ENCODE results near the gene OSCP1.

OSCP1 gene

GRCh38 chr1:36401602-36402503 is 48.4 kb downstream of the OSCP1 start:
- no peak for DNase-seq (ENCODE audit: low read depth)

GRCh38 chr1:36400825-36401601 is 49.2 kb downstream of the OSCP1 start:
- no peak for DNase-seq (ENCODE audit: low read depth)

GRCh38 chr1:36400514-36400824 is 49.8 kb downstream of the OSCP1 start:
- DNase-seq (ENCODE audit: low read depth) = no peak

DNA sequence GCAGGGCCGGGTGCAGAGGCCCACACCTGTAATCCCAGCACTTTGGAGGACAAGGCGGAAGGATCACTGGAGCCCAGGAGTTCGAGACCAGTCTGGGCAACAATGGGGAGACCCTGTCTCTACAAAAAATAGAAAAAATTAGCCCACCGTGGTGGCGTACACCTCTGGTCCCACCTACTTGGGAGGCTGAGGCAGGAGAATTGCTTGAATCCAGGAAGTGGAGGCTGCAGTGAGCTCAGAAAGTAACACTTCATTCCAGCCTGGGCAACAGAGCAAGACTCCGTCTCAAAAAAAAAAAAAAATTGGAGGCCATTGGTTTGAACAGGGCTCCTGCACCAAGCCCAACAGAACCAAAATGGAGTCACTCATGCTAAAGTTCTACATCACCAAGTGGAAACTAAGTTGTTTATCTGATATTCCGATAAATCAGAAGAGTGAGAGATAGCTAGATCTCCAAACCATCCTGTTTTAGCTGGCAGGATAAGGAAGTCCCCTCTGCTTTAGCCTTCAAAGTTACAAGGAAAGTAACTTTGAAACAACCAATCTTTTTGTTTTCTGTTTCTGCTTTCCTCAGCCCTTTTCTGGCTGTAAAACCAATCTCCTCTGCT is 51.8 kb downstream of the OSCP1 start:
- no peak for DNase-seq (ENCODE audit: low read depth)

- DNase-seq (ENCODE audit: low read depth) = peak; percentile 94
These were observed 52.6 kb downstream of the OSCP1 start, which contains the start of gene LSM10 for GRCh38 chr1:36397378-36398230. Gene LSM10, minus strand, starts transcription at chr1:36397908. Its CDS starts 3,779 bp downstream, at chr1:36394129.

GRCh38 chr1:36397083-36397377 is 53.2 kb downstream of the OSCP1 start:
- no peak for DNase-seq (ENCODE audit: low read depth)

DNA sequence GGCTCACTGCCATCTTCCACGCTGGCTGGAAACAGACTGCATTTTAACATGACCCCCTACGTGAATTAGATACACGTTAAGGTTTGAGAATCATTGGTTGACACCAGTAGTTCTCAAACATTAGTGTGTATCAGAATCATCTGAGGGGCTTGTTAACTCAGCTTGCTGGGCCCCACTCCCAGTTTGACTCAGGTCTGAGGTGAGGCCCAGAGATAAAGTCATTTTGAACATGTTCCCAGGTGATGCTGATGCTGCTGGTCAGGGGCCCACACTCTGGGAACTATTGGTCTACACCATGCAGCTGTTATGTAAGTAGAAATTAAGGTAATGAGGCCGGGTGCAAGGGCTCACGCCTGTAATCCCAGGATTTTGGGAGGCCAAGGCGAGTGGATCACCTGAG is 53.9 kb downstream of the OSCP1 start:
- no peak for DNase-seq (ENCODE audit: low read depth)

GRCh38 chr1:36393686-36394085 is 56.6 kb downstream of the OSCP1 start:
- DNase-seq (ENCODE audit: low read depth) = no peak

DNA sequence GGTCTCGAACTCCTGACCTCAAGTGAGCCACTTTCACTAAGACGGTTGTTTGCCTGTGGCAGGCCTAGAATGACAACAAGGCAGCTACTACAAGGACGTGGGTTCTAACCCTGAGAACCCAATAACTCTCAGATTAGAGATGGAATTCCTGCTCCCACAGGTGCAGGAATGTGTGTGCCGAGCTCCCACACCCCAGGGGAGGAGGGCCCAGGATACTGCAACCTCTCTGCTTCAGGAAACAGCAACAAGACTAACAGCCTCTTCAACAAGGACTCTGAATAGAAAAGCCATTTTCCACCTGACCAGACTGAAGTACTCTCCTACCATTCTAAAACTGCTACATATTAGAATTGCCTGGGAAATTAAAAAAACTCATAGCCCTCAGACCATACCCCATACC is 57.4 kb downstream of the OSCP1 start:
- no peak for DNase-seq (ENCODE audit: low read depth)

DNA sequence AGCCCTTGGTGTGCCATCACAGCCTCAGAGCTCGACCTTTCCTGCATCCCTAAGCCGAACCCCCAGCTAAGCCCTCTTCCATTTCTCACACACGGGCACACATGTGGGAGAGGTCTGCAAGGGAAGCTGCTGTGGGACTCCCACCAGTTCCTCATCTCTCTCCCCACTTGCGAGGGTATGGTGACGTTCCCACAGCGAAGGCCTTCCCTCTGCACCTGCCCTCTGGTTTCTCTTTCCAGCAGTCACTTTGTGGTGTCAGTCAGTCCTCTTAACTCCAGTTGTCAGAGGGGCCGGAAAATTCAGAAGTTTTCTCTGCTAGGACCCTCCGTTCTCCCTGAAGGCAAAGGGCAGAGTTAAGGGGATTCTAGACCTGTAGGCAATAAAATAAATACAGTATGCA is 59.0 kb downstream of the OSCP1 start:
- no peak for DNase-seq (ENCODE audit: low read depth)

DNA sequence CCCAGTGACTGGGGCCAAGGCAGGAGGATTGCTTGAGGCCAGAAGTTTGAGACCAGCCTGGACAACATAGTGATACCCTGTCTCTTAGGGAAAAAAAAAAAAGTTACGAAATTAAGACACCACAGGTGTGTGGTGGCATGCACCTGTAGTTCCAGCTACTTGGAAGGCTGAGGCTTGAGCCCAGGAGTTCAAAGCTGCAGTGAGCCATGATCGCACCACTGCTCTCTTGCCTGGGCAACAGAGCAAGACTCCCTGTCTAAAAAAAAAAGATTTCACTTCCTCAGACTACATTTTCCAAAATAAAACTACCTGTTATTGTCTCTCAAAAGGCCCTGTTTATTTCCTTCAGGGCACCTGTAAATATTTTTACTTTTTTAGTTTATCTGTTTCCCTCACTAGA is 59.8 kb downstream of the OSCP1 start:
- DNase-seq (ENCODE audit: low read depth) = no peak

GRCh38 chr1:36389999-36390398 is 60.3 kb downstream of the OSCP1 start:
- no peak for DNase-seq (ENCODE audit: low read depth)

DNA sequence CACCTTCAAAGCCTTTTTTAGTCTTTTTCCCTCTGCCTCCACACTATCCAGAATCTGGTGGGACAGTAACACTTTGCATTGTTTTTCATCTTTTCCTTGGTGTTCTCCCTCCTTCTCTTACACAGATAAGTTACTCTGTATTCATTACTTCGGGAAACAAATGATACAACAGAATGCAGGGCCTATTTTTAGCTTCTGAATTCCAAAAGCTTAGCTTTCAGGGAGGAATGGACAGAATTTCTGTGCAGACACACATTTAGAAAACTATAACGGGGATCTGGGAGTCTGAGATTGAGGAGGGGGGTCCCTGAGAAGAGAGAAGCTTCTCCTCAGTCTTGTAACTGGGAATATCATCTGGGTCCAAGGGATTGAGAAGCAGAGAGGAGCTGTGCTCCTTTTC is 61.0 kb downstream of the OSCP1 start:
- no peak for DNase-seq (ENCODE audit: low read depth)

DNA sequence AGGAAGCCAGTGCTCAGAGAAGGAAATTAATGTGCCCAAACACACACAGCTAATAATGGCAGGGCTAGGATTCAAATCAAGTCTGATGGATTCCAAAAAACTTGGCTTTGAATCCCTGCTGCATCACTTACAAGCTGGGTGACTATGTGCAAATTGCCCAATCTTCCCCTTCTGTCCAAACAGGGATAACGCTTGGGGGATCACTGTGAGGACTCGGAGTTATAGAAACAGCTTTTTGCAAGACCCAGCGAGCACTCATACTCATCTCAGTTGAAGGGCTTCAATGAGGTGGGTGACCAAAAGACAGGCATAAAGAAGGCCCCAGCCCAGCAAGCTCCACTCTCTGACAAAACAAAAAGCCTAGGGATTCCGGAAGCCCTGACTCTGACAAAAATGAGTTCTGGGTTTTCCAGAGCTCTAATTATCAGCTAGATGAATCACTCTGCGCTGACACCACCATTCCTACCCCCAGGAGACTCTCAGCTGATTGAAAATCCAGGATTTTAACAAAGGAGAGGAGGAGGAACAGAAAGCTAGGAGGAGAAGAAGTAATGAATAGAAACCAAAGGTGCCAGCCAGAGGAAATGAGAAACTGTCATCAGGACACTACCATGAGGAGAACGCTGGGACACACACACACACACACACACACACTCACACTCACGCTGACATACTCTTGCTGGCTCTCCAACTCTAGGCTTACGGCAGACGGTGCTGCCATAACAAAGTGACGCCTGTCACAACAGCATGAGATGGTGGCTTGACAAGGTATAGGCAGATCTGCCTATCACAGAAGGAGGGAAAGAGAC is 62.9 kb downstream of the OSCP1 start:
- DNase-seq (ENCODE audit: low read depth) = peak; percentile 88

- peak; percentile 100 for DNase-seq (ENCODE audit: low read depth)
These were observed 63.7 kb downstream of the OSCP1 start for GRCh38 chr1:36386265-36387140.

- DNase-seq (ENCODE audit: low read depth) = peak; percentile 100
These were observed 64.6 kb downstream of the OSCP1 start, which contains the start of gene STK40 for GRCh38 chr1:36385410-36386264. Gene STK40, minus strand, starts transcription at chr1:36385924. Its CDS starts 24,592 bp downstream, at chr1:36361332.

- peak; percentile 28 for DNase-seq (ENCODE audit: low read depth)
These were observed 65.5 kb downstream of the OSCP1 start for GRCh38 chr1:36384542-36385409.

DNA sequence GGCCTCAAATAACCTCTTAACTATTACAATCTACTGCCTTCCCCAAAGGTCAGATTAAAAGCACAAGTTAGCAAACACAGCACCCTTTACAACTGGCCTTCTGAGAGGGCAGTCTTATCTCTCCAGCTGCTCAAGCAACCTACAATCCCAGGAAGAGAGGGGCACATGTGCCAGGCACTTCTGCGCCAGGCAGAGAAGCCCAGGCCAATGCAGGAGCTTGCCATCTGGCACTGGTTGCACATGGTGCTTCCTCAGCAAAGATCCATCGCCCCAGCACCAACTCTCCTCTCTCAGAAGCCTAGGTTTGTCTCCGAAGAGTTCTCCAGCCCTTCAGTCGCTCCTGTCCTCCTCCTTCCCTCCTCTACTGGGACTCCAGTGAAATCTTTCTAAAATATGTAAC is 67.0 kb downstream of the OSCP1 start:
- DNase-seq (ENCODE audit: low read depth) = no peak

Measured in iris pigment epithelial cell (primary cell).